Endometrium (tissue), 2 donors: ENCODE measurements around the gene RASL10B.
"Not testable (repeated sequence)": the region's sequence is repeated elsewhere in the genome, so short reads cannot be mapped to it uniquely, and the experiment has no call there.

Experiments
- FAIRE-seq: peaks from 2 replicates; lab custom pipeline; 2012; peaks lifted over from hg19 to GRCh38; lab: Jason Lieb, UNC
- donor health status: control.
- donor health status: control.

Gene RASL10B

DNA sequence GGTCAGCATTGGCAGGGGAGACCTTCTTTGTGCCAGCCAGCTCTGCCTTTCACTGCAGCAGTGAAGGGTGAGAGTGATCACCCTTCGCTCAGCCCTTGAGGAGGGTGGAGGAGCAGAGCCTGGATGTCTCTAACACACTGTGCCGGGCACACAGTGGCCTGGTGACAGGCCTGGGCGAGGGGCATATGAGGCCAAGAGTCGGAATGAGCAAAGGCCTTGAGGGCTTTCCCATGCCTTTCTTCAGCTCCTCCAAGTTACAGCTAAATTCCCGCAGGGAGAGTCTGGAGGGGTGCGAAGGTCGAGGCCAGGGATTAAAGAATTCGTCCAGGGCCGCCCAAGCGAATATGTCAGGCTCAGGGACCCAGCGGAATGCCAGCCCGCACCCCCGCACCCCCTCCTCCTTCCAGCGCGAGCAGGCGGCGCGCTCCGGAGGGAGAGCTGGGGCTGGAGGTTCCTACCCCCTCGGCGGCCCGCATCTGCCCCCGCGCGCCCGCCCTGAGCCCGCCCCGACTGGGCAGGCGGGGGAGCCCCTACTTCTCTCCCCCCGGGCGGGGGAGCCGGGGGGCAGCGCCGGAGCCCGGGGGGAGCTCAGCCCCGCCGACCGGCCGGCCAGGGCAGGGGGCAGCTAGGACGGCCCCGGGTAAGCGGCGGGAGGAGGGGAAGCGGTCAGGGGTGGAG is at the start of gene RASL10B:
Gene RASL10B, plus strand, starts transcription at position 401 of the 678 bp plus-strand sequence. CDS start 3,546 bp downstream, outside the sequence.
- no peak for FAIRE-seq

DNA sequence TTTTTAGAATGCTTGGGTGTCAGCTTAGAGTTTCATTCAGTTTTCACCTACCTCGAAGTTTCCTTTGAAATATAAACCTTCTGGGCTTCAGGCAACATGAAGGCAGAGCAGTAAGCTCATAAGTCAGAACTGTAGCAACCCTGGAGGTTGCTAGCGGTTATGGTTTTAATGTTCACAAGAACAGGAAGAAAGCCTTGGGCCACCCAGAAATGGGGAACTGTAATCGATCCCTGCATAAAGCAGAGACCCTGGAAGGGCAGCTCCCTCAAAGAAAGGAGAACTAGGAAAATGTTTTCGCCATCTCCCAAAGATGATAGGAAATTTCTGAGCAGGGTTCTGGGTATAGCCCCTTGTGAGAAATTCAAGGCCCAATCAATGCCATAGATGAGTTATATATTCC is 47.8 kb upstream of the RASL10B start:
- FAIRE-seq = no peak

DNA sequence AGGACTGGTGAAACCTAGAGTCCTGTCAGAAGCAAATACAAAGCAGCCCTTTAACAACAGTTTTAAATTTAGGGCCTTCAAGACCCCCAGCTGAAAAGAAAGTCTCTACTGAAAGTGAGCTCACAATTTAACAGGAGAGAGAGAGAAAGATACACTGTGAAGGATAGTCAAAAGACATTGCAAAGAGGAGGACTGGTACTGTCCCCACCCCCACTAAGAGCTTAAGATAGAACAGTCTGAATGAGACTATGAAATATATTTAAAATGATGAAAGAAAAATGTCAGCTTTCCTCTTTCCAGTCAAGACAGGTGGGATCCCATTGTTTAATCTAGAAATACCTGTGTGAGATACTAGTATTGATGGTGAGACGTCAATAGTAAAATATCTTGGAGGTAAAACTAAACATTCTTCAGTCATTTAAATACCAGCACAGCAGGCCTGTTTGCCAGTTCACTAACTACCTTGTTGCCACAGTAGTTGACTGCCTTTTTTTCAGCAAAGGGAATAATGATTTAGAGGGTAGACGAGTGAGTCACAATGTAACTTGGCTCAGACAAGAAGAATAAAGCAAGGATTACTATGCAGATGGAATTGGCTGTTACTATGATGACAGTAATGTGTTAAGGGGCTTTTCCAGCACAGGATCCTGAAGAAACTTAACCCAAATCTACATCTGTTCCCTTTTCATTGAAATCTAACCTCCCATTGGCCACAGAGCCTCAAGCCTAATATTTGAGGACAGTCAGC is 47.2 kb upstream of the RASL10B start:
- FAIRE-seq = no peak

GRCh38 chr17:35692512-35693210 is 38.8 kb upstream of the RASL10B start:
- no peak for FAIRE-seq

- FAIRE-seq = no peak
These were observed 37.8 kb upstream of the RASL10B start for GRCh38 chr17:35693662-35694061.

DNA sequence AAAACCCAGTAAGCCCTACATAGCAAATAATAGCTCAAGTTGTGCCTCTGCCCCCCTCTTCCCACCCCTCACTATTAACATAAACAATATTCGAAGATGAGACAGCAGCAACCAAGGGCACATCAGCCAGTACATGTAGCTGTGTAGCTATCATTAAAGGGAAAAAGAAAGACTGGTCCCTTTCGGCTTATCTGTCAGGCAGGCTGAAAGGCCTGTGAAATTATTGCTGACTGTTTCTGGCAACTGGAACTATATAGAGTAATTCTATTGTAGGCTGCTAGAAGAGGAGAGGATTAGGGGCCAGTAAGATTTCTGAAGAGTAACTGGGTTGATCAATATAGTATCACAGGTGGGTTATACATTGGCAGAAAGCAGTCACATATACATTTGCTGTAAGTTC is 36.5 kb upstream of the RASL10B start:
- FAIRE-seq = no peak

GRCh38 chr17:35695613-35696012 is 35.8 kb upstream of the RASL10B start:
- no peak for FAIRE-seq

- no peak for FAIRE-seq
These were observed 32.6 kb upstream of the RASL10B start for GRCh38 chr17:35698800-35699199.

GRCh38 chr17:35700150-35700549 is 31.3 kb upstream of the RASL10B start:
- FAIRE-seq = no peak

- no peak for FAIRE-seq
These were observed 29.9 kb upstream of the RASL10B start for GRCh38 chr17:35701491-35701890.

- not testable (repeated sequence) for FAIRE-seq
These were observed 28.1 kb upstream of the RASL10B start for GRCh38 chr17:35703308-35703707.

- FAIRE-seq = no peak
These were observed 26.2 kb upstream of the RASL10B start for GRCh38 chr17:35705230-35705629.

- FAIRE-seq = no peak
These were observed 25.7 kb upstream of the RASL10B start for GRCh38 chr17:35705705-35706104.

DNA sequence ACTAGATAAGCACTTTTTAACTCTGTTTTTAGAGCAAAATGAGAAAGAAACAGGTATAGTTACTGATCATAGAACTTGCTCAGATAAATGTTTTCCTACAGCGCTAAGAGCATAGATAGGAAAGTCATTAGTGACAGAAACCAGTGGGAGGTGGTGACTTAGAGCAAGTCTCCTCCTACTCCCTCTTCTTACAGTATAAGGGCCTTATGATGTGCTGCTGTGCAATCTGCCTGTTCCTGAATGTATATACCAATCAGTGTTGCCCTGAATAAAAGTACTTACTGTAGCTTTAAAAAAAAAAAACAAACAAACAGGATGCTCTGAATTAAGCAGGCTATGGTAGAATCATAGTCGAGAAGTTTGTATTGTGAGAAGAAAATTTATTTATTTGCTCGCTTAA is 23.3 kb upstream of the RASL10B start:
- no peak for FAIRE-seq

GRCh38 chr17:35708951-35709350 is 22.5 kb upstream of the RASL10B start:
- no peak for FAIRE-seq

GRCh38 chr17:35709874-35710273 is 21.6 kb upstream of the RASL10B start:
- no peak for FAIRE-seq

- FAIRE-seq = no peak
These were observed 20.5 kb upstream of the RASL10B start for GRCh38 chr17:35710950-35711349.

DNA sequence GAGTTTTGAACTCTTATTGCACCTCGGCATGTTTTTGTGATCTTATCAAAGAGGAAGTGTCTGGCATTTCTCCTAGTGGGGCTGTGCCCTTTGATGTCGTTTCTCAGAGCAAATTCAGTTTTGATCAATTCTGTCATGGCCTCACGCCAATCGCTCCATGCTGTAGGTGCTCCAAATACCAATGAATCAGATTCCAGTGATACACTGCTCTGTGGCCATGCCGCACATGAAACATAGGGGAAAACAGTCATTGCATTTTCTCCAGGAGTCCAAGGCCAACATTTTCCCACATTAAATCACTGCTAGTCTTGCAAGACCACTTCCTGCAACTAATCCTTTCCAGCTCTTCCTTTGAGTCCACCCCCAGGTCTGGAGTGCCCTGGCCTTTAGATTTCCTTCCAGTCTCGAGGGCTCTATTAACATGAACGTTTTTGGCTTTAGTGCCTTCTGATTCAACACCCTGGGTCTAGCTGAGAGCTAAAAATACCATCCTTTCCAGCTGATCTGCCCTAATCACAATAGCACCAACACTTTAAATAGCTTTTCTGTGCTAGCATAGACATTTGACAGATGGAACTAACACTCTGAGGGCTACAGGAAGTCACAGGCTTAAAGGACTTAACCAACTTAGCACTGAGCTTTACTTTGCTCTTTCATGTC is 18.2 kb upstream of the RASL10B start:
- FAIRE-seq = no peak

DNA sequence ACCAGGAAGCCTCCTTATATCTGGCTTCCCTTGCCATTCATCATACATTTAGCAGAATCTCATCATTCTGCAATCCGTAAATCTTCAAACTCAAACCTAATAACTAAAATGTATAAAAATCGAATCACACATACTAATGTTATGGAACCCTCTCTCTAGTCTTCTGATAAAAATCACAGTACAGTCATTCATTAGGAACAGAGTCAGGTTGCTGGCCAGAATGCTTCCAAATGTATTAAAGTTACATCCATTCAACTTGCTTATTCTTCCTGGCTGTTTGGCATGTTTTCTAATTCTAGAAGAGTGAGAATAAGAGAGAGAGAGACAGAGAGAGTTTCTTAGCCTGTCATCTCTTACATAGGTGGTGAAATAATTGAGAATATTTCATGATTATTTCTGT is 16.5 kb upstream of the RASL10B start:
- FAIRE-seq = no peak

DNA sequence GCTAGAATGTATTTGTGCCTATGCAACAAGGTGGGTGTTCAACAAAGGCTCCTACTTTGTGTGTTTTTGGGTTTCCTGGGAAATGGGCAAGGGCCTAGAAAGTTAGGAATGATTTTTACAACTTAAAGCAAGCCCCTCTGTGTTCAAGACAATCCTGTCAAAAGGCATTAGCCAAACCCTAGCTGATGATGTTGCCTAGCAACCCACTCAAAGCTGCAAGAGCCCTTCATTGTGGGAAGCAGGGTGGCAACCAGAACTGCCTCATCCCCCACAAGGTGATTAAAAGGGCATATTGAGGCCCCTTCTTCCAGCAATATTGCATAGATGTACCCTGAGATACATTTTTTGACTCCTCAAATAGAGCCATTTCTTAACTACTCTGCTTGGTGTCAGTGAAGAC is 16.0 kb upstream of the RASL10B start:
- FAIRE-seq = no peak

DNA sequence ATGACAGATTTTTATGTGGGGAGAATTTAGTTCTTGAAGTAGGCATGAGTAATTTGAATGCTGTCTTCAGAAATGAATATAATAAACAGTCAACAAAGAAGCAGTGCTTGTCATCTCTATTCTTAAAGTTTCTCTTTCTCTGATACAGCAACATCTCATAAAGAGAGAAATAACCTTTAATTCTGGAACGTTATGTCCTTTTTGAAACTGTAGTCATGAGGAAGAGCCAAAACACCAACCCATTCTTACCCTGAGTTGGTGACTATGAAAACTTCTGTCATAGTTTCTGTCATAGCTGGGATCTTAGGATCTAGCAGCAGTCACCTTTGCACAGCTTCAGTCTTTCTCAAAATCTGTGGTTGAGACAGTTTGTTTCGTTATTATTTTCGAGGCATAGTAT is 15.3 kb upstream of the RASL10B start:
- no peak for FAIRE-seq

- FAIRE-seq = no peak
These were observed 14.5 kb upstream of the RASL10B start for GRCh38 chr17:35716897-35717465.
